H1 (cell line): ENCODE data around the gene ALDOC. TPM values are rescaled to one million over a fixed set of nuclear protein-coding genes. Genes with fewer than 3 reads are reported as not detected.

Experiments
- SP2 ChIP-seq: IDR thresholded peaks from 2 replicates; pipeline ENCODE4 v1.6.1; 2012; ENCODE audit warnings: mild to moderate bottlenecking, low read length, inconsistent platforms
- polyA plus RNA-seq, 7 experiments: library from polyadenylated mRNA; depleted of rRNA in 3 of 7; stranded (reverse) in 5 of 7; unstranded in 2 of 7; fragments of >200 nt in 5 of 7; fragments of 200-250 nt in 2 of 7; gene quantifications; 1 replicate in 5 of 7; 2 replicates in 1 of 7; 4 replicates in 1 of 7; pipeline versions ENCODE4 v1.2.1 to v1.2.3, GENCODE V29; 2011 to 2013; ENCODE audit warnings: missing spikeins in 2 of 7, mixed read lengths in 2 of 7
- total RNA-seq: library from RNA; stranded (reverse); fragmentation: NEBNext Ultra II Directional; extraction: Animal tissue kit (Norgen Biotek cat#: 25700); gene quantifications from 2 replicates; pipeline ENCODE4 v1.2.1, GENCODE V29; 2021

ALDOC gene
- total and polyA plus RNA-seq, 2 of the 8 experiments (the other 6 are each of a cell fraction or from before 2014, with no cell fraction given), result 51.6 to 103 TPM

DNA sequence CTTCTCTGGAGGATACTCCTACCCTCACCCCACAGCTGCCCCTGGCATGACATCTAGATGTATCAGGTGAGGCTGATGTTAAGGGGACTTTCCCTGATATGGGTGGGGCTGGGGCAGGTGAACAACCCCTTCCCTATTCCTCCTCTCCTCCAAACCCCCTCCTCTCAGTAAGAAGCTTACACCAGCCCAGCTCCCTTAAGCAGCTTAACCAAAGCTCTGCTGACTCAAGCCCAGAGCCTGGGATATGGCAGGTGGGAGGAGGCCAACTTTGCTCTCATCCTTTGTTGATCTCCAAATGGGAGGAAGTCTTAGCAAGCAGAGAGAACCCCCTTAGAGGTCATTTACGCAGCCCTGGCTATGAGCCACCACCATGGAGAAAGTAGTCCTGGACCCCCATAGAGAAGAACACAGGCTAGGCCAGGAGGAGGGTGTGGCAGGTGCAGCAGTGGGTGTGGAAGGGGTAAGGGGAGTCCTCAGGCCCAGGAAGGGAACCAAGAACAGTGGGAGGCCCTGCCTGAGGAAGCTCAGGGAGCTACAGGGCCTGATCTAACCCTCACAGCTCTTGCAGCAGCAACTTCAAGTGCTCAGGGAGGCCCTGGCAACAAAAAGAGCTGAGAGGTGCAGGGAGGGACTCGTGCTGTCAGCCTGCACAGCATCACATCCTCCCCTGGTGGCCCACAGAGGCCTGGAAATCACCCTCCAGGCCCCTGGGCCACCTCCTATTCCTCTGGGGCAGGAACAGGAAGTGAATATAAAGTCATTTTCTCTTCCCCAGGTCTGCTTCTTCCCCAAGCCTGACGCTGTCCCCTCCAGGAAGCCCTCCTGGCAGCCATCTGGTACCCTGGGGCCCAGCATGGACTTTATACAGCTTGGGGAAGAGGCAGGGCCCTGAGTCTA lies 27.2 kb downstream of the ALDOC start (continued):
- no peak for TF ChIP-seq SP2
